CD14-positive monocyte (primary cell): Measurements from ENCODE around the gene OGFRL1. TPM values are rescaled to one million over a fixed set of nuclear protein-coding genes. Genes with fewer than 3 reads are reported as not detected.
A peak's percentile ranks its signal among the peaks of the same experiment; 100 is the strongest.

Experiments
- DNase-seq, 3 donors: peaks; one replicate each; pipeline ENCODE4 v3.0.0-alpha.2; 2011 to 2022
- H2AFZ ChIP-seq: 2 replicates; pipeline ENCODE4 v1.6.0; 2012; ENCODE audit warnings: mild to moderate bottlenecking, low read depth, low read length, inconsistent platforms; ENCODE audit not compliant: insufficient read depth, poor library complexity, severe bottlenecking
- H3K27ac ChIP-seq, 2 donors: 1 replicate in 1 of 2; 2 replicates in 1 of 2; pipeline ENCODE4 v1.5.1; 2012 to 2013; ENCODE audit warnings: low read length in 2 of 2, control low read depth in 1 of 2, inconsistent platforms in 1 of 2, low read depth in 1 of 2, mild to moderate bottlenecking in 1 of 2
- H3K27me3 ChIP-seq, 2 donors: one replicate each; pipeline versions ENCODE4 v1.6.0 to v1.6.1; 2011 to 2013; ENCODE audit warnings: low read length in 2 of 2; ENCODE audit not compliant: control insufficient read depth in 2 of 2, insufficient read depth in 2 of 2
- H3K36me3 ChIP-seq, 2 donors: replicated peaks in 1 of 2; 1 replicate in 1 of 2; 2 replicates in 1 of 2; pipeline versions ENCODE4 v1.5.1 to v1.6.1; 2012 to 2013; ENCODE audit warnings: low read length in 2 of 2, control low read depth in 1 of 2, inconsistent platforms in 1 of 2, mild to moderate bottlenecking in 1 of 2; ENCODE audit not compliant: insufficient read depth in 2 of 2, control insufficient read depth in 1 of 2
- H3K4me1 ChIP-seq, 2 donors: 1 replicate in 1 of 2; 2 replicates in 1 of 2; pipeline versions ENCODE4 v1.5.1 to v1.6.1; 2012 to 2013; ENCODE audit warnings: low read length in 2 of 2, control low read depth in 1 of 2, inconsistent platforms in 1 of 2, mild to moderate bottlenecking in 1 of 2, moderate library complexity in 1 of 2; ENCODE audit not compliant: insufficient read depth in 2 of 2, control insufficient read depth in 1 of 2
- H3K4me2 ChIP-seq: replicated peaks from 2 replicates; pipeline ENCODE3; 2012; ENCODE audit warnings: low read length, moderate library complexity, mild to moderate bottlenecking; ENCODE audit not compliant: poor library complexity, severe bottlenecking; ENCODE audit errors: extremely low read depth
- H3K4me3 ChIP-seq, 3 experiments: fragments of 200-600 bp in 1 of 3; sonication (generic) in 1 of 3; replicated peaks in 1 of 3; 1 replicate in 2 of 3; 2 replicates in 1 of 3; pipeline ENCODE4 v1.5.1; 2011 to 2013; ENCODE audit warnings: low read length in 3 of 3, mild to moderate bottlenecking in 3 of 3, control low read depth in 2 of 3, low read depth in 2 of 3, inconsistent platforms in 1 of 3, moderate library complexity in 1 of 3
- H3K79me2 ChIP-seq: 2 replicates; pipeline ENCODE4 v1.6.0; 2012; ENCODE audit warnings: mild to moderate bottlenecking, control low read depth, inconsistent platforms, low read length, moderate library complexity; ENCODE audit not compliant: insufficient read depth
- H3K9ac ChIP-seq: 2 replicates; pipeline ENCODE4 v1.6.0; 2017; ENCODE audit warnings: low read length, mild to moderate bottlenecking; ENCODE audit not compliant: insufficient read depth, poor library complexity, severe bottlenecking
- H3K9me3 ChIP-seq, 2 donors: replicated peaks in 1 of 2; 1 replicate in 1 of 2; 2 replicates in 1 of 2; pipeline versions ENCODE4 v1.5.1 to v1.6.1; 2012 to 2013; ENCODE audit warnings: low read length in 2 of 2, control low read depth in 1 of 2; ENCODE audit not compliant: control insufficient read depth in 1 of 2, insufficient read depth in 1 of 2
- H4K20me1 ChIP-seq: 2 replicates; pipeline ENCODE4 v1.6.0; 2012; ENCODE audit warnings: mild to moderate bottlenecking, low read length, control low read depth, moderate library complexity; ENCODE audit not compliant: insufficient read depth
- H3K27ac Mint-ChIP-seq, 7 donors: one replicate each; pipeline ENCODE4 v1.8.0; 2020; ENCODE audit warnings: mild to moderate bottlenecking in 7 of 7, mixed read lengths in 7 of 7, moderate library complexity in 6 of 7, inconsistent platforms in 2 of 7
- H3K27me3 Mint-ChIP-seq, 3 donors: one replicate each; pipeline ENCODE4 v1.8.0; 2021 to 2022; ENCODE audit warnings: low read depth in 3 of 3, mild to moderate bottlenecking in 3 of 3, mixed read lengths in 3 of 3, moderate library complexity in 3 of 3, inconsistent platforms in 1 of 3
- H3K36me3 Mint-ChIP-seq, 2 donors: one replicate each; pipeline ENCODE4 v1.8.0; 2020; ENCODE audit warnings: mixed read lengths in 2 of 2, inconsistent platforms in 1 of 2, mild to moderate bottlenecking in 1 of 2
- H3K4me1 Mint-ChIP-seq: one replicate; pipeline ENCODE4 v1.8.0; 2020; ENCODE audit warnings: mild to moderate bottlenecking, mixed read lengths
- H3K4me3 Mint-ChIP-seq, 2 donors: one replicate each; pipeline ENCODE4 v1.8.0; 2020; ENCODE audit warnings: mild to moderate bottlenecking in 2 of 2, mixed read lengths in 2 of 2, moderate library complexity in 1 of 2
- H3K9me3 Mint-ChIP-seq, 7 donors: one replicate each; pipeline ENCODE4 v1.8.0; 2020 to 2022; ENCODE audit warnings: mixed read lengths in 7 of 7, mild to moderate bottlenecking in 6 of 7, moderate library complexity in 6 of 7, inconsistent platforms in 2 of 7
- WGBS: methylation state at CpG from one replicate; pipeline ENCODE4 v1.1.5; 2013; ENCODE audit warnings: missing lambda C conversion rate; ENCODE audit not compliant: insufficient coverage; 5-methylcytosine and 5-hydroxymethylcytosine counted together
- intact Hi-C, 2 donors: fragments of 100-400 bp; cut with micrococcal nuclease; formaldehyde crosslinking; loops; one replicate each; pipeline versions ENCODE4 v1.15.0 to v1.15.1; 2023
- polyA plus RNA-seq, 3 donors: library from polyadenylated mRNA; depleted of rRNA in 1 of 3; unstranded in 2 of 3; stranded (reverse) in 1 of 3; fragments of 300-500 nt in 2 of 3; fragments of >200 nt in 1 of 3; fragmentation: Illumina TruSeq in 2 of 3; gene quantifications; 1 replicate in 2 of 3; 2 replicates in 1 of 3; pipeline ENCODE4 v1.2.3, GENCODE V29; 2012 to 2021
- TF ChIP-seq, protein P1 (sequence below): fragments of 200-600 bp; IDR thresholded peaks from one replicate; pipeline ENCODE4 v1.8.0; 2022; ENCODE audit warnings: antibody characterized with exemption, mild to moderate bottlenecking

Gene OGFRL1
- polyA plus RNA-seq, 3 donors, result 52.9 to 72.8 (median 58.3) TPM

DNA sequence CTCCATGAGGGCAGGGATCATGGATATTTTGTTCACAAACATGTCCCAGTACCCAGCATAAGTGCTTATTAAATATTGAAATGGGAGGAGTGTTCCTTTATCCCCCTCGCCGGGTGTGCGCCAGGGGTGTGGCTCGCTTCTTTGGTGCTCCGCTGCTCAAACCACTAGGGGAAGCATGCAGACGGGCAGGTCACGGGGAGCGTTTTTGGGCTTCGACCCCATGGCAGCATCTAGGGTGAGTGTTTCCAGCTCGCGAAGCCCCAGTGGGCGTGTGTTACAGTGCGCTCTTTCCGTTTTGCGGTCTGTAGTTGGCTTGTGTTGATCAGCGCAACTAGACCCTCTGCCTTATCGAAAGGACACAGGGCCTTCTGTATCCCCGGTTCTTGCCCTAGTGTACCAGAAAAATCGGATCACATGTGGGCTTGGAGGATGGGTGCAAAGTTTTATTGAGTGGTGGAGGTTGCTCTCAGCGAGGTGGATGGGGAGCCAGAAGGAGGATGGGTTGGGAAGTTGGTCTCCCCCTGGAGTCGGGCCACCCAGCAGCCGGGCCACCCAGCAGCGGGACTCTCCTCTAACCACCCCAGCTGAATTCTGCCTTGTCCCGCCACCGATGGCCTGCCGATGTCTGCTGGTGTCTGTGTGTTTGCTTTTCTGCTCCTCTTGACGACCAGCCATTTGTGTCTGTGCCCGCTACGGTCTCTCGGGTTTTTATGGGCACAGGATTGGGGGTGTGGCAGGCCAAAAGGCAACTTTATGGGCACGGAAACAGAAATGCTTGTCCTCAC is 43.2 kb upstream of the OGFRL1 start:
- Histone ChIP-seq H3K27ac (no peak overlapping the region), H3K9me3 (peaks cover 0 to 8% of the 10 kb centered on the region in 2 donors), H3K9ac (no peak overlapping the region), H3K36me3 (no peaks in the 10 kb centered on the region), H3K79me2 (peaks cover 6% of the 10 kb centered on the region), H3K4me1 (peaks cover 28 to 46% of the 10 kb centered on the region in 2 donors), H2AFZ (no peak overlapping the region), H3K4me3 (no peak overlapping the region), H3K4me2 (no peak overlapping the region), H4K20me1 (no peaks in the 10 kb centered on the region), H3K27me3 (no peaks in the 10 kb centered on the region)
- TF ChIP-seq, protein P1, sequence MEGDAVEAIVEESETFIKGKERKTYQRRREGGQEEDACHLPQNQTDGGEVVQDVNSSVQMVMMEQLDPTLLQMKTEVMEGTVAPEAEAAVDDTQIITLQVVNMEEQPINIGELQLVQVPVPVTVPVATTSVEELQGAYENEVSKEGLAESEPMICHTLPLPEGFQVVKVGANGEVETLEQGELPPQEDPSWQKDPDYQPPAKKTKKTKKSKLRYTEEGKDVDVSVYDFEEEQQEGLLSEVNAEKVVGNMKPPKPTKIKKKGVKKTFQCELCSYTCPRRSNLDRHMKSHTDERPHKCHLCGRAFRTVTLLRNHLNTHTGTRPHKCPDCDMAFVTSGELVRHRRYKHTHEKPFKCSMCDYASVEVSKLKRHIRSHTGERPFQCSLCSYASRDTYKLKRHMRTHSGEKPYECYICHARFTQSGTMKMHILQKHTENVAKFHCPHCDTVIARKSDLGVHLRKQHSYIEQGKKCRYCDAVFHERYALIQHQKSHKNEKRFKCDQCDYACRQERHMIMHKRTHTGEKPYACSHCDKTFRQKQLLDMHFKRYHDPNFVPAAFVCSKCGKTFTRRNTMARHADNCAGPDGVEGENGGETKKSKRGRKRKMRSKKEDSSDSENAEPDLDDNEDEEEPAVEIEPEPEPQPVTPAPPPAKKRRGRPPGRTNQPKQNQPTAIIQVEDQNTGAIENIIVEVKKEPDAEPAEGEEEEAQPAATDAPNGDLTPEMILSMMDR, result no peak
- H3K27me3 Mint-ChIP-seq, result peaks cover 0 to 3% (median 0%) of the 10 kb centered on the region in 3 donors
- peaks cover 33% of the 10 kb centered on the region for H3K4me1 Mint-ChIP-seq
- intact Hi-C loops, result no loop called here
- no peak for DNase-seq
- 98% methylated on average over 26 of the region's 31 CpGs for WGBS
- no peak overlapping the region for H3K27ac Mint-ChIP-seq
- H3K36me3 Mint-ChIP-seq, result no peaks in the 10 kb centered on the region
- H3K4me3 Mint-ChIP-seq, result no peak overlapping the region
- H3K9me3 Mint-ChIP-seq, result peaks cover 5 to 14% (median 10%) of the 10 kb centered on the region in 7 donors

DNA sequence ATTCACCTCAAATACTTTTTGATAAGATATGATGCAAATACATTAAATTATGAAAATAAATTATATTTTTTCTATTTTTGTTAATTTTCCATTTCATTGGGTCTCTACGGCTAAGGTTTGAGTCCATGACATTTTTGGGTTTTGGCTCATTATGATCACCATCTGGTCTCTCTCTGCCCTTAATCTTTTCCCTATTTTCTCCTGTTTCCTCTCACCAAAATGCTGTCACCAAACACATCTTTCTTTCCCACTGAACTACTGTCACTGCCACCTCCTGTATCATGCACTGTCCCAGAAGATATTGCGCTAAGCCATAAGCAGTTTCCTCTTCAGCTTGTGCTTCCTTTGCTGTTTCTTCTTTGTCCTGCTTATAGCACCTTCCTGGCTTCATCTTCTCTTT is 42.0 kb upstream of the OGFRL1 start:
- Mint-ChIP-seq H3K4me3 (peak overlapping the region in 1 of 2 donors; percentile 41), H3K27me3 (peaks cover 0 to 4% (median 0%) of the 10 kb centered on the region in 3 donors), H3K4me1 (peaks cover 44% of the 10 kb centered on the region), H3K36me3 (peaks cover 0 to 2% of the 10 kb centered on the region in 2 donors), H3K9me3 (peaks cover 5 to 14% (median 10%) of the 10 kb centered on the region in 7 donors), H3K27ac (peak overlapping the region in 6 of 7 donors; percentile 3 to 87 (median 78))
- DNase-seq, result no peak
- Histone ChIP-seq H3K27me3 (no peaks in the 10 kb centered on the region), H4K20me1 (no peaks in the 10 kb centered on the region), H3K27ac (peak overlapping the region in 1 of 2 donors; percentile 40), H2AFZ (no peak overlapping the region), H3K4me2 (no peak overlapping the region), H3K4me3 (no peak overlapping the region), H3K9ac (no peak overlapping the region), H3K4me1 (peaks cover 38 to 57% of the 10 kb centered on the region in 2 donors), H3K9me3 (peaks cover 0 to 8% of the 10 kb centered on the region in 2 donors), H3K79me2 (peaks cover 6% of the 10 kb centered on the region), H3K36me3 (no peaks in the 10 kb centered on the region)
- 92% methylated on average over 2 of the region's 2 CpGs for WGBS
- intact Hi-C loops, result no loop called here
- TF ChIP-seq, protein P1, result no peak
